IPS DF 4.7 (cell line): ENCODE results near the gene RBM38.

Experiments
- DNase-seq: peaks from one replicate; pipeline ENCODE4 v3.0.0-alpha.2; 2013; ENCODE audit warnings: low spot score; ENCODE audit errors: extremely low read depth

RBM38 gene

GRCh38 chr20:57403216-57403615 is 12.0 kb downstream of the RBM38 start:
- DNase-seq, result no peak

- DNase-seq, result no peak
These were observed 12.8 kb downstream of the RBM38 start for GRCh38 chr20:57404006-57404405.

GRCh38 chr20:57404419-57405072 is 13.3 kb downstream of the RBM38 start:
- DNase-seq, result no peak

GRCh38 chr20:57405236-57406016 is 14.2 kb downstream of the RBM38 start:
- DNase-seq, result no peak

- no peak for DNase-seq
These were observed 16.4 kb downstream of the RBM38 start for GRCh38 chr20:57407541-57407956.

- no peak for DNase-seq
These were observed 16.9 kb downstream of the RBM38 start for GRCh38 chr20:57408131-57408530.

- no peak for DNase-seq
These were observed 17.5 kb downstream of the RBM38 start for GRCh38 chr20:57408536-57409233.

GRCh38 chr20:57409316-57409671 is 18.1 kb downstream of the RBM38 start:
- DNase-seq, result no peak

GRCh38 chr20:57409672-57410397 is 18.6 kb downstream of the RBM38 start:
- no peak for DNase-seq

- DNase-seq, result no peak
These were observed 19.3 kb downstream of the RBM38 start for GRCh38 chr20:57410398-57410920.

GRCh38 chr20:57410924-57411323 is 19.7 kb downstream of the RBM38 start:
- DNase-seq, result no peak

- no peak for DNase-seq
These were observed 20.4 kb downstream of the RBM38 start for GRCh38 chr20:57411406-57412283.

- no peak for DNase-seq
These were observed 21.3 kb downstream of the RBM38 start for GRCh38 chr20:57412347-57413029.

GRCh38 chr20:57413986-57414385 is 22.8 kb downstream of the RBM38 start:
- no peak for DNase-seq

- DNase-seq, result no peak
These were observed 23.8 kb downstream of the RBM38 start for GRCh38 chr20:57414867-57415592.

GRCh38 chr20:57415771-57416170 is 24.6 kb downstream of the RBM38 start:
- DNase-seq, result no peak

- DNase-seq, result no peak
These were observed 25.3 kb downstream of the RBM38 start for GRCh38 chr20:57416296-57417022.

- DNase-seq, result no peak
These were observed 26.0 kb downstream of the RBM38 start for GRCh38 chr20:57417051-57417689.
